ENCODE data around the gene MYL9.
"Not testable (repeated sequence)": the region's sequence is repeated elsewhere in the genome, so short reads cannot be mapped to it uniquely, and the experiment has no call there.

Gene MYL9

DNA sequence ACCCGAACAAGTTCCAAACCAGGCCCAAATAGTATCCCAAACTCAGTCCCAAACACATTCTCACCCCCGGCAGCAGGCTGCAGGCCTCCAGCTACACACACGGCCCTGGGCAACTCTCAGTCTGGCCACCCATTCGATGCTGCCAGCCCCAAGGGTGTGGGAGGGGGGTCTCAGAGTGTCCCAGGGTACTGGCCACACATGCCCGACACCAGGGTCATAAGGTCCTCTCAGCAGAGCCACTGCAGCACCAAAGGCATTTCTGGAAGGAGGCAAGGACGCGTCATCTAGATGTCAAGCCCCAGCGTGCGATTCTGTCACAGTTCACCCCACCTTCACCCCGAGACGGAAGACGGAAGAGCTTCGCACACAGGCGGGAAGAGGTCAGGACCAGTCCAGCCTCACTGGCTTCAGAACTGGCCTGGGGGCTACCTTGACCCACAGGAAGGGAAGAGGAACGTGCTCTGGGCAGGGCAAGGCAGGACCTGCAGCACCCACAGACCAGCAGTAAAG is 9.5 kb downstream of the MYL9 start:
- Histone ChIP-seq H3K27ac (no peak overlapping the region), H3K4me3 (ENCODE audit: low read depth, low read length) (no peak overlapping the region), H3K9me3 (ENCODE audit: severe bottlenecking) (no peaks in the 10 kb centered on the region), H3K27me3 (ENCODE audit: insufficient read depth, low read depth, severe bottlenecking) (no peaks in the 10 kb centered on the region), H3K36me3 (no peaks in the 10 kb centered on the region)
- DNase-seq, result no peak
- TF ChIP-seq, protein P1, sequence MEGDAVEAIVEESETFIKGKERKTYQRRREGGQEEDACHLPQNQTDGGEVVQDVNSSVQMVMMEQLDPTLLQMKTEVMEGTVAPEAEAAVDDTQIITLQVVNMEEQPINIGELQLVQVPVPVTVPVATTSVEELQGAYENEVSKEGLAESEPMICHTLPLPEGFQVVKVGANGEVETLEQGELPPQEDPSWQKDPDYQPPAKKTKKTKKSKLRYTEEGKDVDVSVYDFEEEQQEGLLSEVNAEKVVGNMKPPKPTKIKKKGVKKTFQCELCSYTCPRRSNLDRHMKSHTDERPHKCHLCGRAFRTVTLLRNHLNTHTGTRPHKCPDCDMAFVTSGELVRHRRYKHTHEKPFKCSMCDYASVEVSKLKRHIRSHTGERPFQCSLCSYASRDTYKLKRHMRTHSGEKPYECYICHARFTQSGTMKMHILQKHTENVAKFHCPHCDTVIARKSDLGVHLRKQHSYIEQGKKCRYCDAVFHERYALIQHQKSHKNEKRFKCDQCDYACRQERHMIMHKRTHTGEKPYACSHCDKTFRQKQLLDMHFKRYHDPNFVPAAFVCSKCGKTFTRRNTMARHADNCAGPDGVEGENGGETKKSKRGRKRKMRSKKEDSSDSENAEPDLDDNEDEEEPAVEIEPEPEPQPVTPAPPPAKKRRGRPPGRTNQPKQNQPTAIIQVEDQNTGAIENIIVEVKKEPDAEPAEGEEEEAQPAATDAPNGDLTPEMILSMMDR (IDR thresholded peaks at IDR 0.05; ENCODE audit: low read depth, low read length), result no peak

DNA sequence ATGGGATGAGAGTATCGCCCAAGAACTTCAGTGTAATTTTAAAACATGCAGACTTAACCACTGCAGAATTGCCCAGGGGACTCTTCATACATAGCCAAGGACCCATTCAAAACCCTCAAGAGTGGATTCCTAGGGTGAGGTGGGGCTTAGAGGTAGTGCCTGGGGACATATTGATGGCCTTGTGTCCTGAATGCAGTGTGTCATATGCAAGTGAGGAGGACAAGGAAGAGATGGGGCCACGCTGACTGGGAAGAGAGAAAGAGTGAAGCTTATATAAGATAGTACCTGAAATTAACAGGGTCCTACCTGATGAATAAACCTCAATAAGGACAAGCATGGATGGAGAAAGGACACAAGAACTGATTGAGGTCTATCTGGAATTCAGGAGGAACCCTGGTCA is 13.9 kb downstream of the MYL9 start:
- Histone ChIP-seq H3K4me3 (ENCODE audit: low read depth, low read length) (no peak overlapping the region), H3K9me3 (ENCODE audit: severe bottlenecking) (no peaks in the 10 kb centered on the region), H3K27ac (no peak overlapping the region), H3K36me3 (no peaks in the 10 kb centered on the region), H3K27me3 (ENCODE audit: insufficient read depth, low read depth, severe bottlenecking) (no peaks in the 10 kb centered on the region)
- no peak for DNase-seq
- TF ChIP-seq, protein P1 (IDR thresholded peaks at IDR 0.05; ENCODE audit: low read depth, low read length), result no peak

DNA sequence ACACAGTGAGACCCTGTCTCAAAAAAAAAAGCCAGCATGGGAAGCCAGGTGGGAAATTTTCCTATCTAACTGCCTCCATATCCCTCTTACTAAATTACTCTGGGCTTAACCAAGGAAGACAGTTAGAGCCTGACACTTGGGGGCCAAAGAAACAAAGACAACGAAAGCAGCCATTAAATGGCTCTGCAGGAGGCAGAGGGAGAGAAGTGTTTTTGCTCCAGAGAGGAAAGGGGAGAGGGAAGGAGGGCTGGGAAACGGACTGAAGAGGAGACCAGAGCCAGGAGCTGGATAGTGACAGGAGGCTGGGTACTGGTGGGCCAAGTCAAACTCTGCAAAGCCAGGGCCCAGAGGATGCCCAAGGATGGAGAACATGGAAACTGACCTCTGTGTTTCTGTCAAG is 21.4 kb downstream of the MYL9 start:
- no peak for DNase-seq
- Histone ChIP-seq H3K27me3 (ENCODE audit: insufficient read depth, low read depth, severe bottlenecking) (no peaks in the 10 kb centered on the region), H3K36me3 (no peaks in the 10 kb centered on the region), H3K4me3 (ENCODE audit: low read depth, low read length) (no peak overlapping the region), H3K9me3 (ENCODE audit: severe bottlenecking) (peaks cover 2% of the 10 kb centered on the region), H3K27ac (no peak overlapping the region)
- TF ChIP-seq, protein P1 (IDR thresholded peaks at IDR 0.05; ENCODE audit: low read depth, low read length), result no peak

DNA sequence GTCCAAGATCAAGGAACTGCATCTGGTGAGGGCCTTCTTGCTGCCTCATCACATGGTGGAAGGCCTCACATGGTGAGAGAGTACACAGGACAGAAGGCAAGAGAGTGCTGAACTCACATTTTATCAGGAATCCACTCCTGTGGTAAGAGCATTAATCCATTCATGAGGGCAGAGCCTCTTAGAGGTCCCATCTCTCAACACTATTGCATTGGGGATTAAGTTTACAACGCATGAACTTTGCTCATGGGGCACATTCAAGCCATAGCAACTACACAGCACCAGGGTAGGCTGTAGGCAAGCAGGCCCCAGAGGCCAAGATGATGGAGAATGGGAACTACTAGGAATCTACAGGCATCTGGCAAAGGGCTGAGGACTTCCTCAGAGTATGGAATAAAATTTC is 22.1 kb downstream of the MYL9 start:
- DNase-seq, result no peak
- H3K27ac ChIP-seq, result no peak overlapping the region
- no peak overlapping the region for H3K4me3 ChIP-seq (ENCODE audit: low read depth, low read length)
- H3K36me3 ChIP-seq, result no peaks in the 10 kb centered on the region
- H3K27me3 ChIP-seq (ENCODE audit: insufficient read depth, low read depth, severe bottlenecking), result no peaks in the 10 kb centered on the region
- TF ChIP-seq, protein P1 (IDR thresholded peaks at IDR 0.05; ENCODE audit: low read depth, low read length), result no peak
- H3K9me3 ChIP-seq (ENCODE audit: severe bottlenecking), result peaks cover 2% of the 10 kb centered on the region

DNA sequence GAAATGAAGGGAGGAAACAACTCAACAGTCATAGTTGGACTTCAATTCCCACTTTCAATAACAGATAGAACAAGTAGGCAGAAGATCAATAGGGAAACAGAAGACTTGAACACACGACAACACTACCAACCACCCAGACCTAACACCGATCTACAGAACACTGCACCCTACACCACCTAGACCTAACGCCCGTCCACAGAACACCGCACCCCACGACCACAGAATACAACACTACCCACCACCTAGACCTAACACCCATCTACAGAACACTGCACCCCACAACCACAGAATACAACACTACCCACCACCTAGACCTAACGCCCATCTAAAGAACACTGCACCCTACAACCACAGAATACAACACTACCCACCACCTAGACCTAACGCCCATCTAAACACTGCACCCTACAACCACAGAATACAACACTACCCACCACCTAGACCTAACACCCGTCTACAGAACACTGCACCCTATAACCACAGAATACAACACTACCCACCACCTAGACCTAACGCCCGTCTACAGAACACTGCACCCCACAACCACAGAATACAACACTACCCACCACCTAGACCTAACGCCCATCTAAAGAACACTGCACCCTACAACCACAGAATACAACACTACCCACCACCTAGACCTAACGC is 22.9 kb downstream of the MYL9 start:
- not testable (repeated sequence) for DNase-seq; H3K9me3 ChIP-seq (ENCODE audit: severe bottlenecking); H3K4me3 ChIP-seq (ENCODE audit: low read depth, low read length); H3K27ac ChIP-seq; H3K36me3 ChIP-seq; H3K27me3 ChIP-seq (ENCODE audit: insufficient read depth, low read depth, severe bottlenecking)

DNA sequence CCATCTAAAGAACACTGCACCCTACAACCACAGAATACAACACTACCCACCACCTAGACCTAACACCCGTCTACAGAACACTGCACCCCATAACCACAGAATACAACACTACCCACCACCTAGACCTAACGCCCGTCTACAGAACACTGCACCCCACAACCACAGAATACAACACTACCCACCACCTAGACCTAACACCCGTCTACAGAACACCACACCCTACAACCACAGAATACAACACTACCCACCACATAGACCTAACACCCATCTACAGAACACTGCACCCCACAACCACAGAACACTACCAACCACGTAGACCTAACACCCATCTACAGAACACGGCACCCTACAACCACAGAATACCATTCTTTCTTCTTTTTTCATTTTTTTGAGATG is 23.4 kb downstream of the MYL9 start:
- not testable (repeated sequence) for H3K27ac ChIP-seq; DNase-seq; H3K9me3 ChIP-seq (ENCODE audit: severe bottlenecking); H3K27me3 ChIP-seq (ENCODE audit: insufficient read depth, low read depth, severe bottlenecking); H3K4me3 ChIP-seq (ENCODE audit: low read depth, low read length); H3K36me3 ChIP-seq

DNA sequence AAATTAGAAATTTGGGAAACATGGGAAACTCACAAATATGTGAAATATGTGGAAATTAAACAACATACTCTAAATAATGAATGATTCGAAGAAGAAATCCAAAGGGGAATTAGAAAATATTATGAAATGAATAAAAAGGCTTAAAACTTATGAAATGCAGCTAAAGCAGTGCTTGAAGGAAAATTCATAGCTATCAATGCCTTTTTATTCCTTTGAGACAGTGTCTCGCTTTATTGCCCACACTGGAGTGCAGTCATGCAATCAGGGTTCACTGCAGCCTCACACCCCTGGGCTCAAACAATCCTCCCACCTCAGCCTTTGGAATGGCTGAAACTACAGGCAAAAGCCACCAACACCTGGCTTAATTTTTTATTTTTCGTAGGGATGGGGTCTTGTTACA is 24.2 kb downstream of the MYL9 start:
- Histone ChIP-seq H3K9me3 (ENCODE audit: severe bottlenecking) (peaks cover 2% of the 10 kb centered on the region), H3K27me3 (ENCODE audit: insufficient read depth, low read depth, severe bottlenecking) (no peaks in the 10 kb centered on the region), H3K36me3 (no peaks in the 10 kb centered on the region), H3K27ac (no peak overlapping the region), H3K4me3 (ENCODE audit: low read depth, low read length) (no peak overlapping the region)
- DNase-seq, result no peak
- TF ChIP-seq, protein P1 (IDR thresholded peaks at IDR 0.05; ENCODE audit: low read depth, low read length), result no peak

All from WERI-Rb-1 (cell line).